C4-2B (cell line): Measurements from ENCODE around the gene OR1S1.
"Not testable (repeated sequence)": the region's sequence is repeated elsewhere in the genome, so short reads cannot be mapped to it uniquely, and the experiment has no call there.

Source experiments
- H3K27ac ChIP-seq: fragments of 450-650 bp; 2 replicates; pipeline ENCODE4 v1.5.1; 2017
- ZFX ChIP-seq: fragments of 450-650 bp; IDR thresholded peaks from 2 replicates; pipeline ENCODE4 v1.6.1; 2017
- TF ChIP-seq, protein P1 (sequence below): fragments of 450-650 bp; conservative IDR thresholded peaks from 2 replicates; pipeline ENCODE4 v1.5.1; 2017; ENCODE audit warnings: mild to moderate bottlenecking

The OR1S1 gene

GRCh38 chr11:58212420-58212819 lies at the start of gene OR1S1:
TSS of gene OR1S1 (plus strand) at chr11:58212720.
- H3K27ac ChIP-seq: not testable (repeated sequence)

DNA sequence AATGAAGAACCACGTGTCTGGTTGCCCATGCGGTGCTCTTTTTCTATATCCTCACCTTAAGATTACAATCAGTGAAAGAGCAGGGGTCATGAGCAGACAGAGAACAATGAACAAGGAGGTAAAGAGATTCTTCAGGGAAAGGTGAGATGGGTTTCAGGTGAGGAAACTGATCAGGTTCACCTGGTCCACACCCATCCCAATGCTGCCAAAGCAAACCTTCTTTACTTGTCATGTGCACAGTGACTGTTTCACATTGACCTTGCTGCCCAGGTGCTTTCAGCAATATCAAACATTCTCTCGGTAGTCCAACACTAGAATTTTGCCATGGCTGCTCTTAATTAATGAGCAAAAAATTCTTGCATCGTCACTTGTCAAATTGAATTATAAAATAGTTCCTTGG lies 48.1 kb upstream of the OR1S1 start:
- H3K27ac ChIP-seq: peak overlapping the region; percentile 21; the same call in 1 of the 2 replicates
- TF ChIP-seq, protein P1, sequence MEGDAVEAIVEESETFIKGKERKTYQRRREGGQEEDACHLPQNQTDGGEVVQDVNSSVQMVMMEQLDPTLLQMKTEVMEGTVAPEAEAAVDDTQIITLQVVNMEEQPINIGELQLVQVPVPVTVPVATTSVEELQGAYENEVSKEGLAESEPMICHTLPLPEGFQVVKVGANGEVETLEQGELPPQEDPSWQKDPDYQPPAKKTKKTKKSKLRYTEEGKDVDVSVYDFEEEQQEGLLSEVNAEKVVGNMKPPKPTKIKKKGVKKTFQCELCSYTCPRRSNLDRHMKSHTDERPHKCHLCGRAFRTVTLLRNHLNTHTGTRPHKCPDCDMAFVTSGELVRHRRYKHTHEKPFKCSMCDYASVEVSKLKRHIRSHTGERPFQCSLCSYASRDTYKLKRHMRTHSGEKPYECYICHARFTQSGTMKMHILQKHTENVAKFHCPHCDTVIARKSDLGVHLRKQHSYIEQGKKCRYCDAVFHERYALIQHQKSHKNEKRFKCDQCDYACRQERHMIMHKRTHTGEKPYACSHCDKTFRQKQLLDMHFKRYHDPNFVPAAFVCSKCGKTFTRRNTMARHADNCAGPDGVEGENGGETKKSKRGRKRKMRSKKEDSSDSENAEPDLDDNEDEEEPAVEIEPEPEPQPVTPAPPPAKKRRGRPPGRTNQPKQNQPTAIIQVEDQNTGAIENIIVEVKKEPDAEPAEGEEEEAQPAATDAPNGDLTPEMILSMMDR: no peak
- no peak for TF ChIP-seq ZFX

DNA sequence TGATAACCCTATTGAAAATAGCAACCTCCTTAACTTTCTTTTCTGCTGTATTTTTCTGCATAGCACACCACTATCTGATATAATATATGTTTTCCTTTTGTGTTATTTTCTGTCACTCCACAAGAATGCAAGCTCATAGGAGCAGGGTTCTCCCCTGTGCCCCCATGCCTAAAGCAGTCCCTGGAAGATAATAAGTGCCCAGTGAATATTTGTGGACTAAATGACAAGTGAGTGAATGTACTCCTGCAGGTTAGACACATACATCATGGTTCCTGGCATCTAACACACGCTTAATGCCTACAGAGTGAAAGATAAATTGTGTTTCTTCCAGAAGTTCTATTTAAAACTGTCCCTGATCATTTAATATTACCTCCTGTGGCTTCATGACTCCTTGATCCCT lies 47.5 kb upstream of the OR1S1 start:
- TF ChIP-seq ZFX: no peak
- TF ChIP-seq, protein P1: no peak
- peak overlapping the region; percentile 21; the same call in 1 of the 2 replicates for H3K27ac ChIP-seq

DNA sequence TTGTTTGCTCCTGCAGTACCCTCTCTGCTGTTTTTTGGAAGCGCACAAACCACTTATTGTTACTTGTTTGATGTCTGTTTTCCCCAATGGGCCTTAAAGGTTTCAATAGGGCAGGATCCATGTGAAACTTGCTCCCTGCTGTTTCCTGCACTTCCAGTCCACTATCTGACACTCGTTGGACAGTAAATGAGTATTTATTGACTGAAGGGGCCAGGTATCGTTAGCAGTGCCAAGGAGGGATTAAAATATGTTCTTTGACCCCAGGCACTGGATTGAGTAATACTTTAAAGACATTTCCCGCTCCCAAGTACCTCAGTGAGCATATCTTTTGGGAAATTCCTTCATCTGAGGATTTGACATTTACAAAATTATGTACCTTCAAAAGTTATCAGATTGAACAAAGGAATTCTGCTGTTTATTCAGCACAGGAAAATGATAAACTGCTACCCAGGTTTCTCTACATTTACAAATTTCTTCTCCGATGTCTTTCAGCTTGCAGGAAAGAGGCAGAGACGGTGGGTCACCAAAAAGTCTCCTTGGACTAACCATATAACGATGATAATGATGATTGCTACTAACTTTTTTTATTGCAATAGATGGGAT lies 46.9 kb upstream of the OR1S1 start:
- peak overlapping the region; percentile 21; the same call in 1 of the 2 replicates for H3K27ac ChIP-seq
- TF ChIP-seq, protein P1: no peak
- TF ChIP-seq ZFX: no peak

DNA sequence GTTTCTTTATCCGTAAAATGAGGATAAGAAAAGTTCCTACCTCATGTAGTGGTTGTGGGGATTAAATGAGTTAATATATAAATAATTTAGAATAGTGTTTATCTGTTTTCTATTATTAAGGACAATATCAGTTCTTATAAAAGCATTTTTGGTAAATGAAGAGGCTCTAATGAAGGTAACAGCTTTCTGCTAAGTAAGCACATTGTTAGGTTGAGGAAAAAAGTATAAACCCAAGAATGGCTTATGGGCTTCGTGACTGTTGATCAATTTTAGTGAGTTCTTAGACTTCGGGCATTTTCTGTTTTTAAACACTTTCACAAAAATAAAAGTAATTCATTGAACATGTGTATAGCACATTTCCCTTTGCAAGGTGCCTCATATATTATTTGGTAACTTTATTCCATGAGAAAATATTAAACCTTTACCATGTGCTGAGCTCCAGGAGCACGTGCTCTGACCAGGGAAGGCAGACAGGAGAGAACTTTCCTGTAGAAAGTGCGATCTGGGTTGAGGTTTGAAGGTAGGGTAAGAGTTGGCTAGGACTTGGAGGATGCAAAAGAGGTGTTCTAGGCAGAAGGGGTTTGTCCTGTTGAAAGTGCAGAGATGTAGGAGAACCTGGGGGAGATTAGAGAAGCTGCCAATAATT lies 35.0 kb upstream of the OR1S1 start:
- H3K27ac ChIP-seq: no peak overlapping the region
- TF ChIP-seq, protein P1: no peak
- no peak for TF ChIP-seq ZFX

DNA sequence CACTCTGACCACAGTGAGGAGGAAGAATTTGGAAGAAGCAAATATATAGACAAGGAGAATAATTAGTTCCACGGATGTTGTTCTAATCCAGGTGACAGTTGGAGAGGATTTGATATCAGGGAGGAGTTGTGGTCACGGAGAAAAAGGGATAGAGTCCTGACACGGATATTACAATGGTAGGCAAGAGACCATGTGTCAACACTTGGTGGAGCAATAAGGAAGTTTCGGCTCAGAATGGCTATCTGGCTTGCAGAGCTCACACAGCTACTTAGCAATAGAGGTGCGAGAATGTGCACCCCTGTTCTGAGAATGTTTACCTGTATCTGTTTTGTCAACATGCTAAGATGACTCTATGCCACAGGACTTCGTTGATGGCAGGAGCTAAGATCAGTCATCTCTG lies 34.1 kb upstream of the OR1S1 start:
- H3K27ac ChIP-seq: no peak overlapping the region
- TF ChIP-seq, protein P1: no peak
- no peak for TF ChIP-seq ZFX

DNA sequence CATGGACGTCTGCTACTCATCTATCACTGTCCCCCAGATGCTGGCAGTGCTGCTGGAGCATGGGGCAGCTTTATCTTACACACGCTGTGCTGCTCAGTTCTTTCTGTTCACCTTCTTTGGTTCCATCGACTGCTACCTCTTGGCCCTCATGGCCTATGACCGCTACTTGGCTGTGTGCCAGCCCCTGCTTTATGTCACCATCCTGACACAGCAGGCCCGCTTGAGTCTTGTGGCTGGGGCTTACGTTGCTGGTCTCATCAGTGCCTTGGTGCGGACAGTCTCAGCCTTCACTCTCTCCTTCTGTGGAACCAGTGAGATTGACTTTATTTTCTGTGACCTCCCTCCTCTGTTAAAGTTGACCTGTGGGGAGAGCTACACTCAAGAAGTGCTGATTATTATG lies 32.9 kb upstream of the OR1S1 start:
- no peak for TF ChIP-seq ZFX
- TF ChIP-seq, protein P1: no peak
- no peak overlapping the region for H3K27ac ChIP-seq

DNA sequence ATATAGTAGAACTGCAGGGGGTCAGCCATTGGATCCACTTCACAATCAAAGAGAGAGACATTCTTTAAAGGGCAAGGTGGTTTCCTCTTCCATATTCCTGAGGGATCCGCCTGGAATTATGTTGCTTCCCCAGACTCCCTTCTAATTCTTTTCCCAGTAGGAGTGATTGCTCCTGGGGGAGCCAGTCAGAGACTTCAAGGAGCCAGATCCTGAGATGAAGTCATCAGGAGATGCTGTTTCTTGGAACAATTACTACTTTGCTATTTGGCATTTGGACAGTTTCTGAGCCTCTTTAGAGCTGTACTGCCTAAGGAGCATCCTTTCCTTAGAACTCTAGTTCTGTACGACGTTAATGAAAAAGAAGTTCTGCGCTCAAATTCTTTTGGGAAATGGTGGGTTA lies 25.6 kb upstream of the OR1S1 start:
- no peak for TF ChIP-seq ZFX
- TF ChIP-seq, protein P1: no peak
- H3K27ac ChIP-seq: no peak overlapping the region
